ENCODE data around the gene ASB1.

- TF ChIP-seq ZNF416 (tag by site-specific recombination; IDR thresholded peaks at IDR 0.05) (no peak), CTCF (tag by site-specific recombination; IDR thresholded peaks at IDR 0.05) (no peak), ZNF24 (tag by site-specific recombination; IDR thresholded peaks at IDR 0.05) (no peak), BCL11A (tag by site-specific recombination; IDR thresholded peaks at IDR 0.05; ENCODE audit: low read depth) (no peak), PATZ1 (tag by site-specific recombination; IDR thresholded peaks at IDR 0.05) (no peak), ZNF274 (IDR thresholded peaks at IDR 0.05; ENCODE audit: low read length) (no peak), ZNF274 (tag by site-specific recombination; IDR thresholded peaks at IDR 0.05; ENCODE audit: borderline replicate concordance) (no peak), ZNF449 (tag by site-specific recombination; IDR thresholded peaks at IDR 0.05) (no peak), TCF7L2 (IDR thresholded peaks at IDR 0.05; ENCODE audit: borderline replicate concordance, low read depth, low read length) (no peak)
These were observed 28.1 kb upstream of the ASB1 start for GRCh38 chr2:238398577-238398976.

Measured in HEK293 (cell line).